ENCODE data around the gene RFC4. TPM values are rescaled to one million over a fixed set of nuclear protein-coding genes. Genes with fewer than 3 reads are reported as not detected.

RFC4 gene
- total and polyA plus RNA-seq, 2 donors (not counting 3 experiments of a cell fraction or from before 2014, with no cell fraction given) = 6.2 to 33.7 TPM

GRCh38 chr3:186825872-186826409 is 19.7 kb upstream of the RFC4 start:
- dilution Hi-C loops (cut with MboI; ENCODE audit: extremely low pct_ligation_motif_present, low sequenced_read_pairs) (no loop called here), intact Hi-C loops (cut with micrococcal nuclease) (no loop called here)
- H3K9me1 ChIP-seq (replicated peaks; ENCODE audit: control insufficient read depth, extremely low read depth, insufficient read depth, low read length) = no peaks in the 10 kb centered on the region
- ChIA-PET POLR2A (interaction anchor here (0.5 kb wide), 1 partner anchor 115 kb away, joined by 5 read pairs; no protein-coding TSS in a partner anchor), CTCF (interaction anchor here (1.7 kb wide), 1 partner anchor 209 kb away, joined by 9 read pairs; no protein-coding TSS in a partner anchor)
- no peak overlapping the region for H3K4me3 ChIP-seq (replicated peaks in 1 of 3; ENCODE audit: insufficient read depth in 1 of 3, low read depth in 1 of 3, low read length in 3 of 3)
- no peaks in the 10 kb centered on the region for H3K9me3 ChIP-seq (replicated peaks; ENCODE audit: control insufficient read depth, insufficient read depth, low read length)
- H2AFZ ChIP-seq (ENCODE audit: low read depth, low read length) = no peak overlapping the region
- peaks cover 9% of the 10 kb centered on the region for H3K4me1 ChIP-seq (ENCODE audit: control insufficient read depth, extremely low read depth, insufficient read depth, low read length)
- no peak overlapping the region for H3K4me2 ChIP-seq (ENCODE audit: insufficient read depth, low read length)
- H3K79me2 ChIP-seq (ENCODE audit: control insufficient read depth, insufficient read depth, low read length) = no peaks in the 10 kb centered on the region
- BruUV-seq (replicated peaks) = no TSS peak
- H4K20me1 ChIP-seq (replicated peaks; ENCODE audit: control insufficient read depth, extremely low read depth, insufficient read depth, low read length) = no peaks in the 10 kb centered on the region
- no peaks in the 10 kb centered on the region for H3K36me3 ChIP-seq (ENCODE audit: control insufficient read depth in 2 of 2, extremely low read depth in 1 of 2, insufficient read depth in 2 of 2, low read length in 2 of 2)
- H3K27me3 ChIP-seq (ENCODE audit: control insufficient read depth in 2 of 2, insufficient read depth in 2 of 2, low read length in 2 of 2) = peaks cover 23 to 29% of the 10 kb centered on the region in 2 experiments
- no peak for DNase-seq (ENCODE audit: low read depth, low spot score)
- no peak for TF ChIP-seq JUN (IDR thresholded peaks at IDR 0.05; ENCODE audit: borderline replicate concordance, insufficient read depth, insufficient read length, low read depth)
- no peak for TF ChIP-seq MYC (IDR thresholded peaks at IDR 0.05; ENCODE audit: low read depth, low read length)
- TF ChIP-seq POLR2AphosphoS5 (IDR thresholded peaks at IDR 0.05; ENCODE audit: insufficient read depth, low read depth, low read length) = no peak
- no peak for TF ChIP-seq GATA2 (IDR thresholded peaks at IDR 0.05; ENCODE audit: insufficient read depth, insufficient read length, low read depth, low read length)
- no peak for TF ChIP-seq FOS (IDR thresholded peaks at IDR 0.05; ENCODE audit: borderline replicate concordance, insufficient read depth, low read length)
- TF ChIP-seq POLR2A (IDR thresholded peaks at IDR 0.05; ENCODE audit: low read depth, low read length) = no peak
- no peak for TF ChIP-seq MAX (IDR thresholded peaks at IDR 0.05; ENCODE audit: insufficient read depth, insufficient read length)
- TF ChIP-seq CTCF (IDR thresholded peaks at IDR 0.05; ENCODE audit: extremely low read depth in 1 of 2, insufficient read depth in 1 of 2, low read depth in 1 of 2, low read length in 2 of 2) = no peak
- no peak for TF ChIP-seq EZH2 (IDR thresholded peaks at IDR 0.05; ENCODE audit: borderline replicate concordance, low read depth, low read length, severe bottlenecking)
- no peak overlapping the region for H3K9ac ChIP-seq (replicated peaks; ENCODE audit: extremely low read depth, insufficient read depth, low read length)
- H3K27ac ChIP-seq (ENCODE audit: insufficient read depth, low read depth, low read length) = no peak overlapping the region
- no peak for FAIRE-seq

Measured in endothelial cell of umbilical vein (primary cell).